Body of pancreas (tissue), 4 donors: ENCODE data around the gene CDK8.

Experiments used
- POLR2A ChIP-seq, 3 donors: fragments of 450-650 bp; IDR thresholded peaks; one replicate each; pipeline ENCODE4 v1.6.1; 2016; ENCODE audit warnings: antibody characterized with exemption in 3 of 3, mild to moderate bottlenecking in 2 of 3
- TF ChIP-seq, protein P1 (sequence below), 7 experiments: fragments of 450-650 bp in 4 of 7; fragments of 200-600 bp in 3 of 7; sonication (generic) in 3 of 7; IDR thresholded peaks; one replicate each; pipeline ENCODE4 v1.5.1; 2016 to 2019; ENCODE audit warnings: antibody characterized with exemption in 7 of 7

DNA sequence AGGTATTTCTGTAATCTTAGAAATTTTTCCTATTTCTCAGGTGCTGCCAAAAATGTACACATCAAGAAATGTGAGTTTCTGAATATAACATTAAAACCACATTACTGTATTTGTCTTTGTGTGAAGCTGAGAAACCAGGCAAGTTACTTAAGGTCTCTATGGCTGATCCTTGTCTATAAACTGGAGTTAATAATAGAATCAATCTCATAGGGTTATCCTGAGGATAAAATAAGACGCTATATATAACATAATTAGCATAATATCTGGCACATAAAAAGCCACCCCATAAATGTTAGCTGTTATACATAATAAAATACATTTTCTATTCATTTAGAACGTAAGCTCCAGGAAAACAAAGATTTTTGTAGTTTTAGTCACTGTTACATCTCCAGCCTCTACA is 37.9 kb upstream of the CDK8 start:
- TF ChIP-seq POLR2A (IDR thresholded peaks at IDR 0.05) = no peak
- TF ChIP-seq, protein P1, sequence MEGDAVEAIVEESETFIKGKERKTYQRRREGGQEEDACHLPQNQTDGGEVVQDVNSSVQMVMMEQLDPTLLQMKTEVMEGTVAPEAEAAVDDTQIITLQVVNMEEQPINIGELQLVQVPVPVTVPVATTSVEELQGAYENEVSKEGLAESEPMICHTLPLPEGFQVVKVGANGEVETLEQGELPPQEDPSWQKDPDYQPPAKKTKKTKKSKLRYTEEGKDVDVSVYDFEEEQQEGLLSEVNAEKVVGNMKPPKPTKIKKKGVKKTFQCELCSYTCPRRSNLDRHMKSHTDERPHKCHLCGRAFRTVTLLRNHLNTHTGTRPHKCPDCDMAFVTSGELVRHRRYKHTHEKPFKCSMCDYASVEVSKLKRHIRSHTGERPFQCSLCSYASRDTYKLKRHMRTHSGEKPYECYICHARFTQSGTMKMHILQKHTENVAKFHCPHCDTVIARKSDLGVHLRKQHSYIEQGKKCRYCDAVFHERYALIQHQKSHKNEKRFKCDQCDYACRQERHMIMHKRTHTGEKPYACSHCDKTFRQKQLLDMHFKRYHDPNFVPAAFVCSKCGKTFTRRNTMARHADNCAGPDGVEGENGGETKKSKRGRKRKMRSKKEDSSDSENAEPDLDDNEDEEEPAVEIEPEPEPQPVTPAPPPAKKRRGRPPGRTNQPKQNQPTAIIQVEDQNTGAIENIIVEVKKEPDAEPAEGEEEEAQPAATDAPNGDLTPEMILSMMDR (IDR thresholded peaks at IDR 0.05) = no peak
